Activated CD4-positive, alpha-beta memory T cell treated with anti-CD3 and anti-CD28 coated beads, Interleukin-2, amount 10 ng/mL, durations not matched to agents 7 days and 5 days (primary cell): ENCODE results near the gene MRAP2. TPM values are rescaled to one million over a fixed set of nuclear protein-coding genes. Genes with fewer than 3 reads are reported as not detected.
"Not testable (repeated sequence)": the region's sequence is repeated elsewhere in the genome, so short reads cannot be mapped to it uniquely, and the experiment has no call there.

Source experiments
- CTCF ChIA-PET: fragments of 350-600 bp; sonication (Branson Sonifier 250); formaldehyde crosslinking; loops from one replicate; lab custom pipeline; 2021; ENCODE audit warnings: antibody characterized with exemption, inconsistent platforms; lab: Charles Lee
- POLR2A ChIA-PET: fragments of 350-600 bp; sonication (Branson Sonifier 250); formaldehyde crosslinking; loops from one replicate; lab custom pipeline; 2021; ENCODE audit warnings: antibody characterized with exemption; lab: Charles Lee
- DNase-seq: peaks from one replicate; pipeline ENCODE4 v3.0.0-alpha.2; 2020
- H3K27ac Mint-ChIP-seq: one replicate; pipeline ENCODE4 v1.8.0; 2021; ENCODE audit warnings: mild to moderate bottlenecking, mixed read lengths
- H3K27me3 Mint-ChIP-seq: one replicate; pipeline ENCODE4 v1.8.0; 2021; ENCODE audit warnings: mixed read lengths
- H3K36me3 Mint-ChIP-seq: one replicate; pipeline ENCODE4 v1.8.0; 2021; ENCODE audit warnings: low read depth, mixed read lengths
- H3K4me1 Mint-ChIP-seq: one replicate; pipeline ENCODE4 v1.8.0; 2021; ENCODE audit warnings: mixed read lengths
- H3K4me3 Mint-ChIP-seq: one replicate; pipeline ENCODE4 v1.8.0; 2021; ENCODE audit warnings: mild to moderate bottlenecking, mixed read lengths
- H3K9me3 Mint-ChIP-seq: one replicate; pipeline ENCODE4 v1.8.0; 2021; ENCODE audit warnings: mixed read lengths
- total RNA-seq, 2 experiments: library from RNA; stranded (reverse); gene quantifications; one replicate each; pipeline ENCODE4 v1.2.3, GENCODE V29; 2021

Gene MRAP2
- total RNA-seq, 2 experiments from 2014 or later, result not detected

GRCh38 chr6:84017709-84018452 lies 15.7 kb upstream of the MRAP2 start:
- H3K36me3 Mint-ChIP-seq, result no peaks in the 10 kb centered on the region
- H3K4me1 Mint-ChIP-seq, result no peaks in the 10 kb centered on the region
- no peak overlapping the region for H3K27ac Mint-ChIP-seq
- H3K9me3 Mint-ChIP-seq, result no peaks in the 10 kb centered on the region
- no peak overlapping the region for H3K4me3 Mint-ChIP-seq
- POLR2A ChIA-PET, result no interaction called here
- H3K27me3 Mint-ChIP-seq, result no peaks in the 10 kb centered on the region
- no peak for DNase-seq
- CTCF ChIA-PET, result no interaction called here

DNA sequence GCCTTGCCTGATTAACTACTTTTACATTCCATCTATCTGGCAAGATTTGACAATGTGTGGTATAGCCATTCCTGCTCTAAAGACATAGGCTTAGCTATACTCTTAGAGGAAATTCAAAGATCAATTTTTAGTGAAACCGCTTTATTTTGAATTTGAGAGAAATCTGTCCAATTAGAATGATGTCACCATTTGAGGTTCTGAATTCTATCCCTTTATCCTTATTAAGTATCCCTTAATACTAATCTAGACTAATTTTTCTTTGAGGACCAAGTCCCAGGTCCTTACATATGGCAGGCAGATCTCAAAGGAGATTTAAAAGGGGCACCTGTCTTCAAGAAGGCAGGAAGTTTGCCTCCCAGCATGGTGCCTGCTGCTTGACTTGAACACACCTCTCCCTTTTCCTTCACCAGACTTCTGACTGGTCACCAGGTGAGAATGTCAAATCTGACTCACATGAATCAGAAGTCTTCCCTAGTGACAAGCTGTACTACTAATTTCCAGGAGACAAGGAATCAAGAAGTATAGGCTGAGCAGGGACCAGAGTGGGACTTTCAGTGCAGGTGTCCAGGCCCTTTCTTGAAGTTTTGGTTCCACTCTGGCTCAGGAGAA lies 15.0 kb upstream of the MRAP2 start:
- H3K9me3 Mint-ChIP-seq, result no peaks in the 10 kb centered on the region

GRCh38 chr6:84019141-84019841 lies 14.3 kb upstream of the MRAP2 start:
- DNase-seq, result no peak
- ChIA-PET CTCF (no interaction called here), POLR2A (no interaction called here)
- H3K4me1 Mint-ChIP-seq, result no peaks in the 10 kb centered on the region
- H3K4me3 Mint-ChIP-seq, result no peak overlapping the region
- H3K9me3 Mint-ChIP-seq, result no peaks in the 10 kb centered on the region
- H3K27ac Mint-ChIP-seq, result no peak overlapping the region
- no peaks in the 10 kb centered on the region for H3K27me3 Mint-ChIP-seq
- no peaks in the 10 kb centered on the region for H3K36me3 Mint-ChIP-seq

More for the DNA sequence above, 15.0 kb upstream of the MRAP2 start:
- Mint-ChIP-seq H3K27me3 (no peaks in the 10 kb centered on the region), H3K27ac (no peak overlapping the region), H3K4me1 (no peaks in the 10 kb centered on the region), H3K36me3 (no peaks in the 10 kb centered on the region), H3K4me3 (no peak overlapping the region)
- no peak for DNase-seq
- ChIA-PET POLR2A (no interaction called here), CTCF (no interaction called here)

- Mint-ChIP-seq H3K27me3 (no peaks in the 10 kb centered on the region), H3K36me3 (no peaks in the 10 kb centered on the region), H3K4me1 (no peaks in the 10 kb centered on the region), H3K9me3 (no peaks in the 10 kb centered on the region), H3K27ac (no peak overlapping the region), H3K4me3 (no peak overlapping the region)
- no peak for DNase-seq
- CTCF ChIA-PET, result no interaction called here
- POLR2A ChIA-PET, result no interaction called here
Measured at GRCh38 chr6:84019842-84020211, 13.7 kb upstream of the MRAP2 start.

- no peaks in the 10 kb centered on the region for H3K4me1 Mint-ChIP-seq
- no peaks in the 10 kb centered on the region for H3K27me3 Mint-ChIP-seq
- DNase-seq, result no peak
- H3K27ac Mint-ChIP-seq, result no peak overlapping the region
- H3K9me3 Mint-ChIP-seq, result peaks cover 2% of the 10 kb centered on the region
- no peaks in the 10 kb centered on the region for H3K36me3 Mint-ChIP-seq
- H3K4me3 Mint-ChIP-seq, result no peak overlapping the region
- POLR2A ChIA-PET, result no interaction called here
- CTCF ChIA-PET, result no interaction called here
Measured at GRCh38 chr6:84021625-84022024, 11.9 kb upstream of the MRAP2 start.

DNA sequence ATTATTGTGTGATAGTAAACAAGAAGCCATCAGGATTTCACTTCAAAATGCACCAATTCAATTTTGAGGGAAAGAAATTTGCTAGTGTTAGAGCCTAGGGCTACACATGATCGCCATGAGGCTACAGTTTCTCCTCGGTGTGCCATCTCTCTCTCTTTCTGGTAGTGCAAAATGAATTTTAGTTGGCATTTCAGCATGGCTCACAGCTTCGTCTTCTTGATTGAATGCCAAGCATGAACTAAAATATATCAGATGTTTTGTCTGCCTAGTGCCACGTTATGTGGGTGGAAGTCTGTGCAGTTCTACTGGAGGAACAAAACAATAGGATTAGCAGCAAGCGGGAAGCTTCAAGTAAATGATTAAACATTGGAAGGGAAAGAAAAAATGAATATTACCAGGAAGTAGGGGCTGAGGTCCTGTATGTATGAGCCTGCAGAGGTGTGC lies 6.8 kb upstream of the MRAP2 start:
- Mint-ChIP-seq H3K4me1 (no peaks in the 10 kb centered on the region), H3K36me3 (no peaks in the 10 kb centered on the region), H3K9me3 (peaks cover 2% of the 10 kb centered on the region), H3K27ac (no peak overlapping the region), H3K27me3 (peaks cover 4% of the 10 kb centered on the region), H3K4me3 (no peak overlapping the region)
- no peak for DNase-seq
- ChIA-PET POLR2A (no interaction called here), CTCF (no interaction called here)

DNA sequence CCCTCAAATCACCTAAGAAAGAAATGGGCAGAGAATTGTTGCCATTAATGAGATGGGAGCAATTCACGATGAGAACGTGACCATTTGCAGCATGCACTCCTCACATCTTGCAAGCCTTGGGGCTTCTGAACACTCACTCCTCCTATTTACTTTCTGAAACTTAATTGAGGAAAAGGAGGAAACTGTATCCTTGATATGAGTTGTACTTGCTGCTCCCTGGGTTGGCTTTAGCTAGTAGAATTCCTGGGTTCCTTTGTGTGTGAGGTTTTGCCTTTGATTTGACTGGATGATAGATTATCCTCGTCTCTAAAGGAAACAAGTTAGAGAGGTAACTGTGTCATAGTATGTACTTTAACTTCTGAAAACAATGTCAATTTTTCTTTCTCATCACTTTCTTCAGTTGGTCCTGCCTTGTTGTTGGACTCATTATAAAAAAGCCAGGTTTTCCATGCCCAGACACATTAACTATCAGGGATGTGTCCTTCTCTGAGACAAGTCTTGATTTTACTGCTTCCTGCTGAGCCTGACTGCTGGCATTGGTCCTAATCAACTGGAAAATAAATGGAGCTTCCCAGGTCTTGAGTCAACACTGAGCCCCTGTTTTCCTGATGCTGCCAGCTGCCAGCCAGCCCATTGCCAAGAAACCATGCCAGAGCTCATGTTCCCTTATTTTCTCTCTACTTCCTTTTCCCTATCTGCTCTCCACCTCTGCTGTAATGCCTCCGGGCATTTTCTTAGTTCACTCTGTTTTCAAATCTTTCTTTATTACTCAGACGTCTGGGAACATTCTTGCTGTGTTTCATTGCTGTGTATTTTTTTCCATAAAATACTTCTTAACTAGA lies 6.0 kb upstream of the MRAP2 start:
- H3K4me3 Mint-ChIP-seq, result no peak overlapping the region
- H3K27me3 Mint-ChIP-seq, result peaks cover 10% of the 10 kb centered on the region
- H3K4me1 Mint-ChIP-seq, result no peaks in the 10 kb centered on the region
- ChIA-PET CTCF (no interaction called here), POLR2A (no interaction called here)
- peaks cover 2% of the 10 kb centered on the region for H3K9me3 Mint-ChIP-seq
- DNase-seq, result no peak
- H3K27ac Mint-ChIP-seq, result no peak overlapping the region
- no peaks in the 10 kb centered on the region for H3K36me3 Mint-ChIP-seq

DNA sequence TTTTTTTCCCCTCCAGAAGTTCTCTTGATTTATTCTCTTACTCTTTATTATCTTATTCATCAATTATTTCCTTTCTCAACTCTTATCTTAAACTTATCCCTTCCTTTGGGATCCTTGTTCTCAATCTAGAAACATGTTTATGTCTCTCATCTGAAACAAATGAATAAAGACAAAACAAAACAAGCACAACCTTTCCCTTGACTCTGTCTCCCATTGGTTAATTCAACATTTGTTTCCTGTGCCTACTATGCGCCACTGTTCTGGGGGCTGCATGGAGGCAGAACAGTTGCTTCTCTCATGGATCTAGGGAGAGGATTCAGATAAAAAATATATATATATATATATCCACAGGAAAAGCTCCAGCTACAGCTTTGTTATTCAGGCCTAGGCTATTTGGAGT lies 5.2 kb upstream of the MRAP2 start:
- no peaks in the 10 kb centered on the region for H3K4me1 Mint-ChIP-seq
- peaks cover 18% of the 10 kb centered on the region for H3K27me3 Mint-ChIP-seq
- no peak overlapping the region for H3K27ac Mint-ChIP-seq
- ChIA-PET POLR2A (no interaction called here), CTCF (no interaction called here)
- H3K9me3 Mint-ChIP-seq, result peaks cover 2% of the 10 kb centered on the region
- no peaks in the 10 kb centered on the region for H3K36me3 Mint-ChIP-seq
- H3K4me3 Mint-ChIP-seq, result no peak overlapping the region
- no peak for DNase-seq

GRCh38 chr6:84032000-84032399 lies 1.6 kb upstream of the MRAP2 start:
- H3K9me3 Mint-ChIP-seq, H3K4me1 Mint-ChIP-seq, H3K4me3 Mint-ChIP-seq, DNase-seq, CTCF ChIA-PET, POLR2A ChIA-PET, H3K36me3 Mint-ChIP-seq, H3K27ac Mint-ChIP-seq: not testable (repeated sequence)
- peaks cover 38% of the 10 kb centered on the region for H3K27me3 Mint-ChIP-seq

DNA sequence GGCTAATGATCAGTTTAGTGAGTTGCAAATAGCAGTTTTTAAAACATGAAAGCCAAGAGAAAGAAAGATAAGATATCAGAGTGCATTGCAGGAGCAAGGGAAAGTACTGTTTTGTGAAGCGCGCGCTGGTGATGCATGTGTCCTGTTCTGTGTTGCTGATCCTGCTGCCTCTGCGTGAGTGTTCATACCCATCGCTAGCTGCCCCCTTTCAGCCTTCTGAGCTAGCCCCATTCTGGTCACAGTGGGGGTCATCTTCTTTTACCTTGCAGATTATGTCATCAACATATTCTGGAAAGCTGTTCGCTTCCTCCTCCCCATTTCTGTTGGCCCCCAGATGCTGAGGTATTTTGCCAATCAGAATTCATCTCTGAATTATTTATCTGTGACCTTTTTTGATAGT lies 1.9 kb downstream of the MRAP2 start:
- CTCF ChIA-PET, result no interaction called here

GRCh38 chr6:84037425-84038089 lies 4.0 kb downstream of the MRAP2 start:
- Mint-ChIP-seq H3K27ac (no peak overlapping the region), H3K36me3 (no peaks in the 10 kb centered on the region), H3K4me3 (no peak overlapping the region), H3K9me3 (no peaks in the 10 kb centered on the region), H3K27me3 (peaks cover 32% of the 10 kb centered on the region), H3K4me1 (no peaks in the 10 kb centered on the region)
- POLR2A ChIA-PET, result no interaction called here
- CTCF ChIA-PET, result no interaction called here
- DNase-seq, result no peak

More for the DNA sequence above, 1.9 kb downstream of the MRAP2 start:
- Mint-ChIP-seq H3K36me3 (no peaks in the 10 kb centered on the region), H3K4me1 (no peaks in the 10 kb centered on the region), H3K9me3 (no peaks in the 10 kb centered on the region), H3K4me3 (no peak overlapping the region), H3K27ac (no peak overlapping the region), H3K27me3 (peaks cover 38% of the 10 kb centered on the region)
- no peak for DNase-seq
- POLR2A ChIA-PET, result no interaction called here

DNA sequence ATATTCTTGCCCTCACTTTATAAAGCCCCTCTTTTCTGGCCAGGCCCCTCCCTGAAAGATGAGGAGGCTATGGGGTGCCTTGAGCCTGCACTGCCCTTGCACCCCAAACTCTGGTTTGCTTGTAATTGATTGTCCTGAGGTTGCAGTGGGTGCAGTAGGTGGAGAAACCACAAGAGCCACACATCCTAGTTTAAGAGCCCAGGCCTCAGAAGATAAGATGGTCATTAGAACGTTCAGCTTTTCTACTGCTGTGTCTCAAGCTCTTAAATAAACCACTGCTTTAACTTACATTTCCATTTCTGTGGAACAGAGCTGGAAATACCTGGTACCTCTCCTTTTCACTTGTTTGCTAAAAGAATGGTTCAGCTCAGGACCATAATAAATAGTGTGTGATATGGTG lies 9.0 kb downstream of the MRAP2 start:
- CTCF ChIA-PET, result no interaction called here
- H3K36me3 Mint-ChIP-seq, result no peaks in the 10 kb centered on the region
- H3K27me3 Mint-ChIP-seq, result peaks cover 6% of the 10 kb centered on the region

More for the DNA sequence above, 9.0 kb downstream of the MRAP2 start:
- POLR2A ChIA-PET, result no interaction called here
- no peaks in the 10 kb centered on the region for H3K9me3 Mint-ChIP-seq
- no peak for DNase-seq
- no peak overlapping the region for H3K4me3 Mint-ChIP-seq
- no peak overlapping the region for H3K27ac Mint-ChIP-seq
- no peaks in the 10 kb centered on the region for H3K4me1 Mint-ChIP-seq
